B cell (primary cell): ENCODE results near the gene SNAPC4. TPM values are rescaled to one million over a fixed set of nuclear protein-coding genes. Genes with fewer than 3 reads are reported as not detected.

Experiments
- ATAC-seq: fragments of 200-7000 bp; cut with Tn5 transposase; one replicate; pipeline ENCODE4 v1.10.0; 2021; ENCODE audit warnings: low read depth, mild to moderate bottlenecking, moderate number of reproducible peaks, moderate library complexity
- CTCF ChIA-PET: fragments of 350-600 bp; sonication (Branson Sonifier 250); formaldehyde crosslinking; loops from one replicate; lab custom pipeline; 2021; ENCODE audit warnings: antibody characterized with exemption, inconsistent platforms; lab: Charles Lee
- POLR2A ChIA-PET: fragments of 350-600 bp; sonication (Branson Sonifier 250); formaldehyde crosslinking; loops from one replicate; lab custom pipeline; 2021; ENCODE audit warnings: antibody characterized with exemption; lab: Charles Lee
- DNase-seq: peaks from one replicate; pipeline ENCODE4 v3.0.0; 2013
- H2AFZ ChIP-seq: 2 replicates; pipeline ENCODE4 v1.6.1; 2012; ENCODE audit warnings: mild to moderate bottlenecking, low read depth, low read length; ENCODE audit not compliant: insufficient read depth, poor library complexity, severe bottlenecking
- H3K27ac ChIP-seq, 2 donors: 1 replicate in 1 of 2; 2 replicates in 1 of 2; pipeline ENCODE4 v1.5.1; 2012 to 2013; ENCODE audit warnings: low read length in 2 of 2, mild to moderate bottlenecking in 2 of 2, moderate library complexity in 1 of 2
- H3K27me3 ChIP-seq, 4 experiments: fragments of 200-600 bp in 1 of 4; sonication (generic) in 1 of 4; replicated peaks in 1 of 4; 1 replicate in 2 of 4; 2 replicates in 2 of 4; pipeline versions ENCODE4 v1.6.1 to v1.7.0; 2013 to 2016; ENCODE audit warnings: low read length in 3 of 4, mild to moderate bottlenecking in 2 of 4, mixed read lengths in 1 of 4, moderate library complexity in 1 of 4; ENCODE audit not compliant: insufficient read depth in 4 of 4, control insufficient read depth in 3 of 4; ENCODE audit errors: control extremely low read depth in 1 of 4
- H3K36me3 ChIP-seq, 2 experiments: replicated peaks in 1 of 2; 1 replicate in 1 of 2; 2 replicates in 1 of 2; pipeline versions ENCODE4 v1.6.1 to v1.7.1; 2013; ENCODE audit warnings: low read length in 1 of 2; ENCODE audit not compliant: insufficient read depth in 2 of 2, control insufficient read depth in 1 of 2; ENCODE audit errors: control extremely low read depth in 1 of 2, extremely low read depth in 1 of 2
- H3K4me1 ChIP-seq, 2 donors: fragments of 200-600 bp in 1 of 2; sonication (generic) in 1 of 2; 1 replicate in 1 of 2; 2 replicates in 1 of 2; pipeline versions ENCODE4 v1.5.1 to v1.6.1; 2013 to 2017; ENCODE audit warnings: low read length in 2 of 2; ENCODE audit not compliant: control insufficient read depth in 2 of 2, insufficient read depth in 2 of 2
- H3K4me2 ChIP-seq: replicated peaks from 2 replicates; pipeline ENCODE3; 2012; ENCODE audit warnings: mild to moderate bottlenecking, low read depth, low read length; ENCODE audit not compliant: poor library complexity, severe bottlenecking
- H3K4me3 ChIP-seq, 5 experiments: fragments of 200-600 bp in 1 of 5; sonication (generic) in 1 of 5; 1 replicate in 3 of 5; 2 replicates in 2 of 5; pipeline versions ENCODE4 v1.5.1 to v1.7.0; 2011 to 2016; ENCODE audit warnings: low read length in 4 of 5, mild to moderate bottlenecking in 4 of 5, low read depth in 2 of 5, control low read depth in 1 of 5, moderate library complexity in 1 of 5; ENCODE audit not compliant: insufficient read depth in 1 of 5; ENCODE audit errors: control extremely low read depth in 1 of 5, extremely low read depth in 1 of 5
- H3K79me2 ChIP-seq: fragments of 200-600 bp; sonication (generic); one replicate; pipeline ENCODE4 v1.6.0; 2016; ENCODE audit warnings: low read length; ENCODE audit not compliant: control insufficient read depth, insufficient read depth
- H3K9ac ChIP-seq: fragments of 200-600 bp; sonication (generic); 2 replicates; pipeline ENCODE4 v1.6.1; 2017; ENCODE audit warnings: mild to moderate bottlenecking, low read length, moderate library complexity
- H3K9me3 ChIP-seq, 3 donors: one replicate each; pipeline versions ENCODE4 v1.6.1 to v1.7.1; 2013; ENCODE audit warnings: low read length in 2 of 3; ENCODE audit not compliant: control insufficient read depth in 2 of 3, insufficient read depth in 1 of 3; ENCODE audit errors: control extremely low read depth in 1 of 3
- H4K20me1 ChIP-seq: 2 replicates; pipeline ENCODE4 v1.6.0; 2012; ENCODE audit warnings: mild to moderate bottlenecking, low read length; ENCODE audit not compliant: insufficient read depth, control insufficient read depth, poor library complexity, severe bottlenecking
- H3K27ac Mint-ChIP-seq: one replicate; pipeline ENCODE4 v1.8.0; 2021; ENCODE audit warnings: mixed read lengths
- H3K27me3 Mint-ChIP-seq: one replicate; pipeline ENCODE4 v1.8.0; 2021; ENCODE audit warnings: mixed read lengths
- H3K4me1 Mint-ChIP-seq: one replicate; pipeline ENCODE4 v1.8.0; 2021; ENCODE audit warnings: mixed read lengths
- H3K4me3 Mint-ChIP-seq: one replicate; pipeline ENCODE4 v1.8.0; 2021; ENCODE audit warnings: mixed read lengths
- H3K9me3 Mint-ChIP-seq: one replicate; pipeline ENCODE4 v1.8.0; 2022; ENCODE audit warnings: mixed read lengths; ENCODE audit not compliant: insufficient read depth
- CTCF ChIP-seq: fragments of 200-600 bp; IDR thresholded peaks from one replicate; pipeline ENCODE4 v1.8.0; 2022; ENCODE audit warnings: antibody characterized with exemption, mild to moderate bottlenecking
- EZH2 ChIP-seq: IDR thresholded peaks from 2 replicates; pipeline ENCODE4 v1.6.1; 2012; ENCODE audit warnings: borderline replicate concordance, low read depth, mild to moderate bottlenecking, moderate library complexity, low read length; ENCODE audit not compliant: insufficient read depth, poor library complexity, severe bottlenecking
- WGBS: methylation state at CpG from one replicate; pipeline ENCODE4 v1.1.5; 2013; ENCODE audit warnings: missing lambda C conversion rate; ENCODE audit not compliant: insufficient coverage; 5-methylcytosine and 5-hydroxymethylcytosine counted together
- intact Hi-C: fragments of 100-400 bp; cut with micrococcal nuclease; formaldehyde crosslinking; loops from one replicate; pipeline ENCODE4 v1.10.0; 2022
- polyA plus RNA-seq: library from polyadenylated mRNA; depleted of rRNA; stranded (reverse); fragments of >200 nt; gene quantifications from 2 replicates; pipeline ENCODE4 v1.2.3, GENCODE V29; 2012
- total RNA-seq, 2 donors: library from RNA; stranded (reverse); fragments of 120-200 nt in 1 of 2; gene quantifications; 1 replicate in 1 of 2; 2 replicates in 1 of 2; pipeline versions ENCODE4 v1.2.3 to v1.2.4, GENCODE V29; 2013 to 2022

Gene SNAPC4
- total and polyA plus RNA-seq, 2 donors (not counting 1 experiment from before 2014, with no cell fraction given): 13.1 to 15.6 TPM

- no peak for DNase-seq
- Histone ChIP-seq H3K36me3 (peaks cover 6 to 77% of the 10 kb centered on the region in 2 experiments), H3K4me1 (no peaks in the 10 kb centered on the region), H3K27me3 (no peaks in the 10 kb centered on the region), H3K79me2 (peaks cover 10% of the 10 kb centered on the region), H3K27ac (no peak overlapping the region), H3K4me2 (no peak overlapping the region), H4K20me1 (peaks cover 25% of the 10 kb centered on the region), H2AFZ (no peak overlapping the region), H3K9me3 (no peaks in the 10 kb centered on the region), H3K4me3 (no peak overlapping the region), H3K9ac (no peak overlapping the region)
- Mint-ChIP-seq H3K27ac (no peak overlapping the region), H3K27me3 (no peaks in the 10 kb centered on the region), H3K4me3 (no peak overlapping the region), H3K9me3 (no peaks in the 10 kb centered on the region), H3K4me1 (peaks cover 2% of the 10 kb centered on the region)
- TF ChIP-seq EZH2 (no peak), CTCF (no peak)
- ChIA-PET CTCF (no interaction called here), POLR2A (interaction anchor here (0.9 kb wide), 1 partner anchor 176 kb away, joined by 3 read pairs; no protein-coding TSS in a partner anchor)
- no peak for ATAC-seq
- 85% methylated on average over 3 of the region's 3 CpGs for WGBS
- intact Hi-C loops: no loop called here
These were observed 48.7 kb upstream of the SNAPC4 start for GRCh38 chr9:136448655-136449054.

GRCh38 chr9:136447173-136447778 is 47.3 kb upstream of the SNAPC4 start:
- ATAC-seq (no peak), DNase-seq (no peak)
- Histone ChIP-seq H4K20me1 (peaks cover 25% of the 10 kb centered on the region), H3K27me3 (no peaks in the 10 kb centered on the region), H3K9me3 (no peaks in the 10 kb centered on the region), H3K4me2 (no peak overlapping the region), H3K79me2 (peaks cover 10% of the 10 kb centered on the region), H3K4me3 (no peak overlapping the region), H3K9ac (no peak overlapping the region), H3K36me3 (peaks cover 6 to 76% of the 10 kb centered on the region in 2 experiments), H3K4me1 (no peaks in the 10 kb centered on the region), H3K27ac (no peak overlapping the region), H2AFZ (no peak overlapping the region)
- Mint-ChIP-seq H3K9me3 (no peaks in the 10 kb centered on the region), H3K4me1 (peaks cover 2% of the 10 kb centered on the region), H3K4me3 (no peak overlapping the region), H3K27me3 (no peaks in the 10 kb centered on the region), H3K27ac (no peak overlapping the region)
- TF ChIP-seq EZH2 (no peak), CTCF (no peak)
- ChIA-PET POLR2A (no interaction called here), CTCF (no interaction called here)
- intact Hi-C loops: no loop called here
- WGBS: 95% methylated on average over 27 of the region's 27 CpGs
